Measurements from ENCODE around the gene HSD11B1L. TPM values are rescaled to one million over a fixed set of nuclear protein-coding genes. Genes with fewer than 3 reads are reported as not detected.
A peak's percentile ranks its signal among the peaks of the same experiment; 100 is the strongest.

Gene HSD11B1L
- total RNA-seq, 1 experiment from 2014 or later, result 6.0 TPM

DNA sequence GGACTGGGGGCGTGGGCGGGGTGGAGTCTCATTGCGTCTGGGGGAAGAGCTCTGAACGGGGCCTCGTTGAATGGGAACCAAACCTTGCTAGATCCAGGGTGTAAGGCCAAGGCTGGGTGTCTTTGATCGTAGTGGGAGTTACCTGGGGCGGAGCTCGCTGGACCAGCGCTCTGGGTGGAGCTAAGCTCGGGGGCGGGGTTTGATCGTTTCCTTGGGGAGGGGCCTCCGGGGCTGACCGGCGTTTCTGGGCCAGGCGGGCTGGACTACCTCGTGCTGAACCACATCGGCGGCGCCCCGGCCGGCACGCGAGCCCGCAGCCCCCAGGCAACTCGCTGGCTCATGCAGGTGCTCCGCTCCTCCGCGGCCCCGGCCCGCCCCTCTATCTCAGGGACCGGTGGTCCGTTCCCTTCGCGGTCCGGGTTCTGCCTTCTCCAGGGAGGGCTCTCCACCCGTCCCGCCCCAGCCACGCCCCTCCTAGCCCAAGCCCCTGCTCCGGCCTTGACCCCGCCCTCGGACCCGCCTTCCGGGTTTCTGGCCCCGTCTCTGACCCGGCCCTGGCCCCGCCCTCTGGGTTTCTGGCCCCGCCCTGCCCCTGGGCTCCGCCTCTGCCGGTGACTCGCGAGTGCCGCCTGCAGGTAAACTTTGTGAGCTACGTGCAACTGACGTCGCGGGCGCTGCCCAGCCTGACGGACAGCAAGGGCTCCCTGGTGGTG is 6.0 kb downstream of the HSD11B1L start:
- peaks cover 0 to 15% of the 10 kb centered on the region in 2 experiments; a peak in 1 of 4 replicates for H3K36me3 ChIP-seq (ENCODE audit: control insufficient read depth in 1 of 2, insufficient read depth in 2 of 2, low read length in 2 of 2)
- peak; percentile 76 for ATAC-seq
- peak; percentile 90 for DNase-seq (ENCODE audit: low read depth, low spot score)
- peak overlapping the region; percentile 26 for H2AFZ ChIP-seq (ENCODE audit: low read depth, low read length, poor library complexity, severe bottlenecking)
- CTCF ChIA-PET, result interaction anchor here (0.7 to 1.6 kb wide), 14 partner anchors 11 to 1683 kb away, joined by 3 to 10 read pairs (median 4); partner anchors contain the start of genes DUS3L and FUT6
- peak overlapping the region; percentile 84 for H3K4me2 ChIP-seq (ENCODE audit: low read length)
- intact Hi-C loops (cut with micrococcal nuclease), result loop anchor here (5.0 kb wide), 2 partner anchors 140 to 640 kb away; no protein-coding TSS in a partner anchor
- H3K4me3 ChIP-seq (replicated peaks in 1 of 2; ENCODE audit: low read depth in 1 of 2, low read length in 2 of 2), result peak overlapping the region; percentile 37 to 57
- peak overlapping the region; percentile 73 for H3K27ac ChIP-seq (ENCODE audit: low read depth, low read length)
- no TSS peak for BruUV-seq (replicated peaks)
- no peaks in the 10 kb centered on the region for H3K27me3 ChIP-seq (ENCODE audit: insufficient read depth, low read length)
- H4K20me1 ChIP-seq (ENCODE audit: insufficient read depth), result peaks cover 4% of the 10 kb centered on the region; the same call in 1 of the 2 replicates
- H3K79me2 ChIP-seq (ENCODE audit: insufficient read depth, low read length), result peaks cover 18% of the 10 kb centered on the region
- TF ChIP-seq ZFX (IDR thresholded peaks at IDR 0.05), result no peak
- TF ChIP-seq EGR1 (IDR thresholded peaks at IDR 0.05; ENCODE audit: low read depth), result no peak
- TF ChIP-seq, protein P1, sequence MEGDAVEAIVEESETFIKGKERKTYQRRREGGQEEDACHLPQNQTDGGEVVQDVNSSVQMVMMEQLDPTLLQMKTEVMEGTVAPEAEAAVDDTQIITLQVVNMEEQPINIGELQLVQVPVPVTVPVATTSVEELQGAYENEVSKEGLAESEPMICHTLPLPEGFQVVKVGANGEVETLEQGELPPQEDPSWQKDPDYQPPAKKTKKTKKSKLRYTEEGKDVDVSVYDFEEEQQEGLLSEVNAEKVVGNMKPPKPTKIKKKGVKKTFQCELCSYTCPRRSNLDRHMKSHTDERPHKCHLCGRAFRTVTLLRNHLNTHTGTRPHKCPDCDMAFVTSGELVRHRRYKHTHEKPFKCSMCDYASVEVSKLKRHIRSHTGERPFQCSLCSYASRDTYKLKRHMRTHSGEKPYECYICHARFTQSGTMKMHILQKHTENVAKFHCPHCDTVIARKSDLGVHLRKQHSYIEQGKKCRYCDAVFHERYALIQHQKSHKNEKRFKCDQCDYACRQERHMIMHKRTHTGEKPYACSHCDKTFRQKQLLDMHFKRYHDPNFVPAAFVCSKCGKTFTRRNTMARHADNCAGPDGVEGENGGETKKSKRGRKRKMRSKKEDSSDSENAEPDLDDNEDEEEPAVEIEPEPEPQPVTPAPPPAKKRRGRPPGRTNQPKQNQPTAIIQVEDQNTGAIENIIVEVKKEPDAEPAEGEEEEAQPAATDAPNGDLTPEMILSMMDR (IDR thresholded peaks at IDR 0.05 in 2 of 3, conservative IDR thresholded peaks at IDR 0.05 in 1 of 3; ENCODE audit: borderline replicate concordance in 1 of 3, insufficient read depth in 1 of 3, low read depth in 2 of 3, low read length in 2 of 3), result peak; percentile 78 to 86 (median 82)
- TF ChIP-seq SP1 (IDR thresholded peaks at IDR 0.05; ENCODE audit: low read depth), result peak; percentile 50
- TF ChIP-seq SIN3A (IDR thresholded peaks at IDR 0.05; ENCODE audit: low read depth), result no peak
- TF ChIP-seq, protein P2, sequence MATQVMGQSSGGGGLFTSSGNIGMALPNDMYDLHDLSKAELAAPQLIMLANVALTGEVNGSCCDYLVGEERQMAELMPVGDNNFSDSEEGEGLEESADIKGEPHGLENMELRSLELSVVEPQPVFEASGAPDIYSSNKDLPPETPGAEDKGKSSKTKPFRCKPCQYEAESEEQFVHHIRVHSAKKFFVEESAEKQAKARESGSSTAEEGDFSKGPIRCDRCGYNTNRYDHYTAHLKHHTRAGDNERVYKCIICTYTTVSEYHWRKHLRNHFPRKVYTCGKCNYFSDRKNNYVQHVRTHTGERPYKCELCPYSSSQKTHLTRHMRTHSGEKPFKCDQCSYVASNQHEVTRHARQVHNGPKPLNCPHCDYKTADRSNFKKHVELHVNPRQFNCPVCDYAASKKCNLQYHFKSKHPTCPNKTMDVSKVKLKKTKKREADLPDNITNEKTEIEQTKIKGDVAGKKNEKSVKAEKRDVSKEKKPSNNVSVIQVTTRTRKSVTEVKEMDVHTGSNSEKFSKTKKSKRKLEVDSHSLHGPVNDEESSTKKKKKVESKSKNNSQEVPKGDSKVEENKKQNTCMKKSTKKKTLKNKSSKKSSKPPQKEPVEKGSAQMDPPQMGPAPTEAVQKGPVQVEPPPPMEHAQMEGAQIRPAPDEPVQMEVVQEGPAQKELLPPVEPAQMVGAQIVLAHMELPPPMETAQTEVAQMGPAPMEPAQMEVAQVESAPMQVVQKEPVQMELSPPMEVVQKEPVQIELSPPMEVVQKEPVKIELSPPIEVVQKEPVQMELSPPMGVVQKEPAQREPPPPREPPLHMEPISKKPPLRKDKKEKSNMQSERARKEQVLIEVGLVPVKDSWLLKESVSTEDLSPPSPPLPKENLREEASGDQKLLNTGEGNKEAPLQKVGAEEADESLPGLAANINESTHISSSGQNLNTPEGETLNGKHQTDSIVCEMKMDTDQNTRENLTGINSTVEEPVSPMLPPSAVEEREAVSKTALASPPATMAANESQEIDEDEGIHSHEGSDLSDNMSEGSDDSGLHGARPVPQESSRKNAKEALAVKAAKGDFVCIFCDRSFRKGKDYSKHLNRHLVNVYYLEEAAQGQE (IDR thresholded peaks at IDR 0.05; ENCODE audit: low read depth), result no peak
- TF ChIP-seq, protein P3, sequence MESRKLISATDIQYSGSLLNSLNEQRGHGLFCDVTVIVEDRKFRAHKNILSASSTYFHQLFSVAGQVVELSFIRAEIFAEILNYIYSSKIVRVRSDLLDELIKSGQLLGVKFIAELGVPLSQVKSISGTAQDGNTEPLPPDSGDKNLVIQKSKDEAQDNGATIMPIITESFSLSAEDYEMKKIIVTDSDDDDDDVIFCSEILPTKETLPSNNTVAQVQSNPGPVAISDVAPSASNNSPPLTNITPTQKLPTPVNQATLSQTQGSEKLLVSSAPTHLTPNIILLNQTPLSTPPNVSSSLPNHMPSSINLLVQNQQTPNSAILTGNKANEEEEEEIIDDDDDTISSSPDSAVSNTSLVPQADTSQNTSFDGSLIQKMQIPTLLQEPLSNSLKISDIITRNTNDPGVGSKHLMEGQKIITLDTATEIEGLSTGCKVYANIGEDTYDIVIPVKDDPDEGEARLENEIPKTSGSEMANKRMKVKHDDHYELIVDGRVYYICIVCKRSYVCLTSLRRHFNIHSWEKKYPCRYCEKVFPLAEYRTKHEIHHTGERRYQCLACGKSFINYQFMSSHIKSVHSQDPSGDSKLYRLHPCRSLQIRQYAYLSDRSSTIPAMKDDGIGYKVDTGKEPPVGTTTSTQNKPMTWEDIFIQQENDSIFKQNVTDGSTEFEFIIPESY (IDR thresholded peaks at IDR 0.05; ENCODE audit: extremely low read depth, insufficient replicate concordance, low read length), result no peak
- TF ChIP-seq EZH2 (IDR thresholded peaks at IDR 0.05), result no peak
- no peak for TF ChIP-seq POLR2A (IDR thresholded peaks at IDR 0.05; ENCODE audit: borderline replicate concordance, extremely low read depth, insufficient read depth, insufficient read length)
- no peak for TF ChIP-seq SRF (IDR thresholded peaks at IDR 0.05; ENCODE audit: low read depth)
- TF ChIP-seq, protein P4, sequence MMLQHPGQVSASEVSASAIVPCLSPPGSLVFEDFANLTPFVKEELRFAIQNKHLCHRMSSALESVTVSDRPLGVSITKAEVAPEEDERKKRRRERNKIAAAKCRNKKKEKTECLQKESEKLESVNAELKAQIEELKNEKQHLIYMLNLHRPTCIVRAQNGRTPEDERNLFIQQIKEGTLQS (IDR thresholded peaks at IDR 0.05), result no peak
- no peak for TF ChIP-seq CBX3 (IDR thresholded peaks at IDR 0.05; ENCODE audit: low read depth)
- no peak; the same call in 1 of the 2 replicates for TF ChIP-seq ELF1 (IDR thresholded peaks at IDR 0.05; ENCODE audit: borderline replicate concordance, low read depth)
- TF ChIP-seq CEBPB (IDR thresholded peaks at IDR 0.05; ENCODE audit: low read depth), result no peak
- no peak for TF ChIP-seq ZNF274 (IDR thresholded peaks at IDR 0.05; ENCODE audit: low read depth, low read length)
- no peak; the same call in 1 of the 2 replicates for TF ChIP-seq POLR2AphosphoS5 (IDR thresholded peaks at IDR 0.05; ENCODE audit: low read depth, low read length)
- H3K9me3 ChIP-seq (ENCODE audit: control insufficient read depth in 1 of 2, insufficient read depth in 1 of 2, low read depth in 1 of 2, low read length in 2 of 2), result no peaks in the 10 kb centered on the region
- RAD21 ChIA-PET (ENCODE audit: low non-redundant PET in 1 of 2, low total read pairs in 2 of 2, uncharacterized antibody in 2 of 2, unreplicated experiment in 2 of 2), result interaction anchor here in 1 of 2 experiments (0.7 to 1.0 kb wide), 3 partner anchors 30 to 777 kb away, joined by 3 to 5 read pairs (median 4); no protein-coding TSS in a partner anchor
- POLR2A ChIA-PET, result interaction anchor here (1.0 to 1.6 kb wide), 5 partner anchors 32 to 141 kb away, joined by 3 to 5 read pairs (median 4); partner anchors contain the start of genes CATSPERD, LONP1, SAFB and SAFB2
- peaks cover 8 to 32% of the 10 kb centered on the region in 2 experiments; a peak in 3 of 4 replicates for H3K4me1 ChIP-seq (ENCODE audit: control insufficient read depth in 1 of 2, insufficient read depth in 2 of 2, low read length in 2 of 2)
- H3K9me2 ChIP-seq (ENCODE audit: insufficient read depth), result no peaks in the 10 kb centered on the region
- peak overlapping the region; percentile 67 for H3K9ac ChIP-seq (ENCODE audit: low read length)
